ENCODE measurements around the gene HTR6.

Gene HTR6

GRCh38 chr1:19689856-19690255 is 25.2 kb downstream of the HTR6 start:
- no peak for DNase-seq

- DNase-seq, result no peak
These were observed 25.7 kb downstream of the HTR6 start for GRCh38 chr1:19690342-19690741.

DNA sequence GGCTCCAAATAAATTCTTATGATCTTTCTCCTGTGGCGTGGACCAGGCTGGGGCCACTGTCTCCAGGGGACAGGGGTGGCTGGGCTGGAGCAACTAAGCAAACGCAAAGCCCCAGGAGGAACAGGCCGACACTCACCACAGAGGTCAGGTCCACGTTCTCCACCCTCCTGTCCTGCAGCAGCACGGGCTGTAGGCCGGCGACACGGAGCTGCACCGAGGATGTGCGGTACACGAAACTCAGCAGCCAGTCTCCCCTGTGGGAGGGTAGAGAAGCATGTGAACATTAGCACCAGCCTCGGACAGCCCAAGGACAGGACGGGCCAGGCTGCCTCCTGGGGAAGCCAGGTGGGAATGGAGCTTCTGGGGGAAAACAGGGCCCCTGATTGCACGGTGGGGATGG is 29.6 kb downstream of the HTR6 start:
- no peak for DNase-seq

DNA sequence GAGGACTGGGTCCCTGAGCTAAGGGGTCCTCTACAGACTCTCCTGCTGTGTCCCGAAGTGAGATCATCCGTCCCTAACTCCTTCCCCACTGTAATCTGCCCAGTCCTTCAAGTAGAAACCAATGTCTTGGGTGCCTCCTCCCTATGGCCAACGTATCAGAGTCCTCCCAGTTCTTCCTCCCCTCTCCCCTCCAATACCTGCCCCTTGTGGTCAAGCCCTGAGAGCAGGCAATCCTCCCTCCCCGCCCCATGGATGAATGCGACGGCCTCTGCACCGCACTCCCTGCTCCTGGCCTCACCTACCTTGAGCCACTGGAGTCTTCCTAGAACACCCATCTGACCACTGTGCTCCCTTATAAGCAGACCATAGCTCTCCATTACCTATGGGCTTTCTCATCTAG is 31.1 kb downstream of the HTR6 start:
- DNase-seq, result no peak

- no peak for DNase-seq
These were observed 32.1 kb downstream of the HTR6 start for GRCh38 chr1:19696820-19697219.

DNA sequence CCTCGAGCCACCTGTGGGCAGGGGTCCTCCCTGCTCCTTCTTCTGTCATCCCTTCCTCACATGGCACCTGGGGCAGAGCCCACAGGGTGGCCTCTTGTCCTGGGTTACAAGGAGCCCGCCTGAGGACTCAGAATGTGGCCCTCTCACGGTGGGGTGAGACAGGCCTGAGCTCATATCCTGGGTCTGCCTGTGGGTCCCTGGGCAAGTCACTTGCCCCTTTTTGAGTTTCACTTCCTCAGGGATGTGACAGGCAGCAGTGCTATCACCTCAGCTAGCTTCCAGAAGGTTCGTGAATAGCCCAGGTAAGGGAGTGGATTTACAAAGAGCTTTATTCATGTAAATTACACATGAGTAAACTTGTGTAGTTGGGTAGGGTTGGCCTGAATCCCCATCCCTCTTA is 33.5 kb downstream of the HTR6 start:
- DNase-seq, result no peak

DNA sequence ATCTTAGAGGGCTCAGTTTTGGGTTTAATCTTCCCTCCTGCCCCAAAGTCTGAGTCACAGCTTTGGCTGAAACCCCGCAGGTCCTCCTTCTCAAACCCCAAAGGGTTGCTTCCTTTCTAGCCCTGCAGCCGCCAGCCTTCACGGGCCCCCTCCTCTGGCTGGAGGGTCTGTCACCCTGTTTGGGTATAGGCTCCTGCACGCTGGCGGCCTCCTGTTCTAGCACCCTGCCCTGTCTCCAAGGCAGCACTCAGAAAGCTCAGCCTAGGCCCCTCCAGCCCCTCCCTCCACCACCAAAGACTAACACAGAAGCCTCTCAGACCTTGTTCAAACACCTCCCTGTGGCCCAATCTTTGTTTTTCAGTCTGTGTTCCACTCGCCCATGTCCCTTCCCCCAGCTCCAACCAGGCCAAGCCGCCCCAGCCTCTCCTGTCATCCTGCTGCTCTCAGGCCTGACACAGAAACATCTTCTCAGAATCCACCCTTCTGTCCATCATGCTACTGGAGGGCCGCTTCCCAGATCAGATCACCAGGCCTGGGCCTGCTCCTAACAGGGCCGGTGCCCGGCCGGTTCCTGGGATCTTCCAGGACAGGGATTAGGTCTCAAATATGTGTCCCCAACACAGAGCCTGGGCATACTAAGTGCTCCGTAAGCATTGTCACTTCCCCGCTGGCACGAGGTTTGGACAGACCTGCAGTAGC is 35.6 kb downstream of the HTR6 start:
- no peak for DNase-seq

- DNase-seq, result no peak
These were observed 38.6 kb downstream of the HTR6 start for GRCh38 chr1:19703280-19703679.

GRCh38 chr1:19704247-19705113 is 39.8 kb downstream of the HTR6 start:
- DNase-seq, result peak; percentile 70 to 74

- no peak for DNase-seq
These were observed 40.8 kb downstream of the HTR6 start for GRCh38 chr1:19705464-19705863.

GRCh38 chr1:19706136-19706535 is 41.5 kb downstream of the HTR6 start:
- DNase-seq, result no peak

- no peak for DNase-seq
These were observed 44.0 kb downstream of the HTR6 start for GRCh38 chr1:19708567-19709110.

GRCh38 chr1:19709260-19709793 is 44.7 kb downstream of the HTR6 start:
- no peak for DNase-seq

GRCh38 chr1:19710825-19711611 is 46.3 kb downstream of the HTR6 start:
- DNase-seq, result peak; percentile 36 to 55

GRCh38 chr1:19712928-19713327 is 48.3 kb downstream of the HTR6 start:
- DNase-seq, result no peak

DNA sequence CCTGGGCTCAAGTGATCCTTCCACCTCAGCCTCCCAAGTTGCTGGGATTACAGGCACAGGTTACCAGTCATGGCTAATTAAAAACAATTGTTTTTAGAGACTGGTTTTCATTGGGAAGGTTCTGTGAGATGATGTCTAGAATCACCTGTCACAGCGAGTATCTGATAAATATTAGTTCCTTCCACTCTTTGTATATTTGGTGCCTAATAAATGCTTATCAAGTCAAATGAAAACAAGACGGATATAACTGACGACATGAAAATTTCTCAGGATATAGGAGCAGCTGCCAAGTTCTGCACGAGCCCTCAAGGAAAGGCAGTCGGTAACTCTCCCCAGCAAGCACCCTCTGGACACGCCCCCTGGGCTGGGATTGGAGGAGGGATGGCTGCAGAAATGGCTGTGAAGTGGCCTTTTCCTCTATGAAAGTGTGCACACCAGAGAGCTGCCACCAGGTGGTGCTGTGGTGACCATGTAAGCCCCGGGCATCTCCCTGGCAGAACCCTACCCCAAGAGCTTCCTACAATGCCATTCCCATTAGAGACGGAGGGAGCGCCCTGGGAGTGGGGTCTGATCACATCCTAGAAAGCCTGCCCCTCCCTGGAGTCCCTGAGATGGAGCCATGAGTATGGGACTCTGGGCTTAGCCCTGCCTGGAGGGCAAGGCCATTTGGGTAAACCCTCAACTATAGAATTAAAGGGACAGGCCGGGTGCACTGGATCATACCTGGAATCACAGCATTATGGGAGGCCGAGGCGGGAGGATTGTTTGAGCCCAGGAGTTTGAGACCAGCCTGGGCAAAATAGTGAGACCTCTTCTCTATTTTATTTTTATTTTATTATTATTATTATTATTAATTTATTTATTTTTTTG is 50.9 kb downstream of the HTR6 start:
- peak; percentile 94 to 95 for DNase-seq

DNA sequence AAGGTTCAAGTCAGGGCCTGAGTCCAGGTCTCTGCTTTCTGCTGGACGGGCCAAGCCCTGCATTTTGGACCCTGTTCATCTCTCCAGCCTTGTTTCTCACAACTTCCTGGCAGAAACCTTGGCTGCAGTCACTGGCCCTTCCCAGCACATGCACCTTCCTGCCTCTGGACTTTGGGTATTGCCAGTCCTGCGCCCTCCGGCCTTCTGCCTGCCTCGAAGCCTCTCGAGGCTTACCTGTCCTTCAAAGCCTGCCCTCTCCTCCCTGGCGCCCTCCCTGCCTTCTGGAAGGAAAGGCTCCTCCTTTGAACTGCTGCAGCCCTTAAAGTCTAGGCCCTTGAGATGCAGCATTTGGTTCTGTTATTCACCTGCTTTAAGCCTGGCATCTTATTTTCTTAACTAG is 52.8 kb downstream of the HTR6 start:
- no peak for DNase-seq

- DNase-seq, result no peak
These were observed 55.5 kb downstream of the HTR6 start for GRCh38 chr1:19720174-19720573.

GRCh38 chr1:19720973-19721372 is 56.3 kb downstream of the HTR6 start:
- no peak for DNase-seq

DNA sequence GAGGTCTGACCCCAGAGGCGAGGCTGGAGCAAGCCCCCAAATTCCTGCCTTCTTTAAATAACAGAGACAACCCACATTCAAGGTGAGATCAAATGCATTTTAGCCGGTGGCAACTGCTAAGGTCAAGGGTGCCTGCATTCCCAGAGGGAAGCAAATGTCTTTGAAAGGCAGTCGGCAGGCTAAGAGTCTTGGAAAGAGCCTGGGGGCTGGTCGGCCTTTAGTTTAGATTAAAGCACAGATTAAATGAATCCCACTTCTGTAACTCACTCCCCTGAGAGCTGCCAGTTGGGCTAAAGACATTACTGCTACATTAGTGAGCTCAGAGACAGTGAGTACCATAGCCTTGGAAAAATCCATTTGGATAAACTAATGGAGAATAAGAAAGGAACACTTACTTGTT is 59.2 kb downstream of the HTR6 start:
- no peak for DNase-seq

- no peak for DNase-seq
These were observed 60.9 kb downstream of the HTR6 start for GRCh38 chr1:19725606-19726005.
